Cardiac muscle cell (in vitro differentiated cells and primary cell): ENCODE data around the gene FAM131B. TPM values are rescaled to one million over a fixed set of nuclear protein-coding genes. Genes with fewer than 3 reads are reported as not detected.

ENCODE experiments used
- DNase-seq, 2 donors: peaks; one replicate each; pipeline versions ENCODE4 v3.0.0 to v3.0.0-alpha.2; 2010 to 2017; ENCODE audit warnings: low read depth in 1 of 2, low spot score in 1 of 2
- H3K27ac ChIP-seq: fragments of 200-600 bp; sonication (generic); 2 replicates; pipeline ENCODE4 v1.5.1; 2016
- H3K27me3 ChIP-seq: fragments of 200-600 bp; sonication (generic); 2 replicates; pipeline ENCODE4 v1.6.0; 2016; ENCODE audit warnings: control low read depth
- H3K36me3 ChIP-seq: fragments of 200-600 bp; sonication (generic); 2 replicates; pipeline ENCODE4 v1.5.1; 2016; ENCODE audit warnings: control low read depth
- H3K4me1 ChIP-seq: fragments of 200-600 bp; sonication (generic); 2 replicates; pipeline ENCODE4 v1.8.1; 2017; ENCODE audit warnings: low read depth, mild to moderate bottlenecking, mixed run types
- H3K4me3 ChIP-seq: fragments of 200-600 bp; sonication (generic); 2 replicates; pipeline ENCODE4 v1.5.1; 2016; ENCODE audit warnings: mild to moderate bottlenecking
- H3K9me3 ChIP-seq: fragments of 200-600 bp; sonication (generic); 2 replicates; pipeline ENCODE4 v1.5.1; 2017; ENCODE audit warnings: low read depth, mild to moderate bottlenecking, control low read depth
- CTCF ChIP-seq: IDR thresholded peaks from 2 replicates; pipeline ENCODE4 v1.5.1; 2012; ENCODE audit warnings: low read depth, mild to moderate bottlenecking, low read length
- polyA plus RNA-seq: library from polyadenylated mRNA; unstranded; fragments of >200 nt; fragmentation: Nextera tagmentation; extraction: Ambion mirVana; gene quantifications from 2 replicates; pipeline ENCODE4 v1.2.1, GENCODE V29; 2016
- total RNA-seq: library from RNA; depleted of rRNA; stranded (reverse); fragments of >200 nt; gene quantifications from 2 replicates; pipeline ENCODE4 v1.2.3, GENCODE V29; 2016

FAM131B gene
- total and polyA plus RNA-seq, 2 experiments from 2014 or later, result 0.26 to 0.71 TPM

- TF ChIP-seq CTCF, result no peak
- no peak for DNase-seq
- no peaks in the 10 kb centered on the region for H3K9me3 ChIP-seq
- H3K4me3 ChIP-seq, result no peak overlapping the region
- no peaks in the 10 kb centered on the region for H3K4me1 ChIP-seq
- H3K36me3 ChIP-seq, result no peaks in the 10 kb centered on the region
- H3K27ac ChIP-seq, result no peak overlapping the region
- no peaks in the 10 kb centered on the region for H3K27me3 ChIP-seq
Observed at GRCh38 chr7:143323653-143324052, 38.9 kb downstream of the FAM131B start.

GRCh38 chr7:143322760-143323633 is 39.5 kb downstream of the FAM131B start:
- Histone ChIP-seq H3K27ac (no peak overlapping the region), H3K36me3 (no peaks in the 10 kb centered on the region), H3K9me3 (no peaks in the 10 kb centered on the region), H3K4me3 (no peak overlapping the region), H3K4me1 (no peaks in the 10 kb centered on the region), H3K27me3 (no peaks in the 10 kb centered on the region)
- TF ChIP-seq CTCF, result no peak
- no peak for DNase-seq

- Histone ChIP-seq H3K36me3 (no peaks in the 10 kb centered on the region), H3K4me3 (no peak overlapping the region), H3K27me3 (no peaks in the 10 kb centered on the region), H3K4me1 (no peaks in the 10 kb centered on the region), H3K27ac (no peak overlapping the region), H3K9me3 (no peaks in the 10 kb centered on the region)
- DNase-seq, result no peak
- peak; percentile 9 for TF ChIP-seq CTCF
Observed at GRCh38 chr7:143321734-143322133, 40.8 kb downstream of the FAM131B start.

GRCh38 chr7:143321242-143321641 is 41.3 kb downstream of the FAM131B start:
- H3K9me3 ChIP-seq, result no peaks in the 10 kb centered on the region
- no peaks in the 10 kb centered on the region for H3K36me3 ChIP-seq
- H3K4me3 ChIP-seq, result no peak overlapping the region
- DNase-seq, result no peak
- no peak for TF ChIP-seq CTCF
- H3K27me3 ChIP-seq, result no peaks in the 10 kb centered on the region
- H3K27ac ChIP-seq, result no peak overlapping the region
- H3K4me1 ChIP-seq, result peaks cover 2% of the 10 kb centered on the region

- no peak for TF ChIP-seq CTCF
Observed at GRCh38 chr7:143320620-143321019, 41.9 kb downstream of the FAM131B start.

More at GRCh38 chr7:143320620-143321019, 41.9 kb downstream of the FAM131B start:
- Histone ChIP-seq H3K27ac (no peak overlapping the region), H3K9me3 (no peaks in the 10 kb centered on the region), H3K4me1 (peaks cover 7% of the 10 kb centered on the region), H3K36me3 (no peaks in the 10 kb centered on the region), H3K4me3 (no peak overlapping the region), H3K27me3 (no peaks in the 10 kb centered on the region)
- DNase-seq, result no peak
